ENCODE results near the gene MAPK13.

The MAPK13 gene

DNA sequence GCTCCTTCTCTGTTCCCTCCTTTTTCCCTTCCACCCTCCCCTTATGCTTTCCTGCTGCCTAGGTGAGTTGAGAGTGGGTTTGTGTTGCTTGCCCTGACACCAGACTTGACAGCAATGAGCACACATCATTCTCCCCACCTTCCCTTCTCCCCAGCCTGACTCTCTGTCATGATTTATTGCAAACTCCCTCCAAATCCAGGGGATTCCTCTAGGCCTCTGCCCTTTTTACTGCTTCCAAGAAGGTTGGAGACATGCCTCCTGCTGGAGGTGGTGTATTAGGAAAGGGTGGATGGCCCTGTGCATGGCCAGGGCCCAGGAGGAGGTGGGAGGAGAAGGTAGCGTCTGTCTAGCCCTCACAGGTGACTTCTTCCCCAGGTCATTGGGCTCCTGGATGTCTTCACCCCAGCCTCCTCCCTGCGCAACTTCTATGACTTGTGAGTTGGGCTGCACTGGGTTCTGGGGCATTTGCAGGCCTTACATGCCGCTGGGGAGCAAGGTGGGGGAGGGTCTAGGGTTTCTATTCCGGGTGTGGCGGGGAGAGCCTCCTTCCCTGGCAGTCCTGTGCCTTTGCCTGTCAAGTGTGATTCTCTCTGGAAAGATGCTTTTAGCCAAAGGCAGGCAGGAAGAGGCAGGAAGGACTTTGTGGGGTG is 2.1 kb downstream of the MAPK13 start:
- DNase-seq (ENCODE audit: low spot score), result no peak
- TF ChIP-seq, protein P1, sequence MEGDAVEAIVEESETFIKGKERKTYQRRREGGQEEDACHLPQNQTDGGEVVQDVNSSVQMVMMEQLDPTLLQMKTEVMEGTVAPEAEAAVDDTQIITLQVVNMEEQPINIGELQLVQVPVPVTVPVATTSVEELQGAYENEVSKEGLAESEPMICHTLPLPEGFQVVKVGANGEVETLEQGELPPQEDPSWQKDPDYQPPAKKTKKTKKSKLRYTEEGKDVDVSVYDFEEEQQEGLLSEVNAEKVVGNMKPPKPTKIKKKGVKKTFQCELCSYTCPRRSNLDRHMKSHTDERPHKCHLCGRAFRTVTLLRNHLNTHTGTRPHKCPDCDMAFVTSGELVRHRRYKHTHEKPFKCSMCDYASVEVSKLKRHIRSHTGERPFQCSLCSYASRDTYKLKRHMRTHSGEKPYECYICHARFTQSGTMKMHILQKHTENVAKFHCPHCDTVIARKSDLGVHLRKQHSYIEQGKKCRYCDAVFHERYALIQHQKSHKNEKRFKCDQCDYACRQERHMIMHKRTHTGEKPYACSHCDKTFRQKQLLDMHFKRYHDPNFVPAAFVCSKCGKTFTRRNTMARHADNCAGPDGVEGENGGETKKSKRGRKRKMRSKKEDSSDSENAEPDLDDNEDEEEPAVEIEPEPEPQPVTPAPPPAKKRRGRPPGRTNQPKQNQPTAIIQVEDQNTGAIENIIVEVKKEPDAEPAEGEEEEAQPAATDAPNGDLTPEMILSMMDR (IDR thresholded peaks at IDR 0.05; ENCODE audit: extremely low read depth, insufficient read depth, missing control alignments), result no peak
- in situ Hi-C loops (cut with MboI; ENCODE audit: low pct_unique_long_range_greater_than_20kb, low sequenced_read_pairs, unreplicated experiment), result no loop called here

DNA sequence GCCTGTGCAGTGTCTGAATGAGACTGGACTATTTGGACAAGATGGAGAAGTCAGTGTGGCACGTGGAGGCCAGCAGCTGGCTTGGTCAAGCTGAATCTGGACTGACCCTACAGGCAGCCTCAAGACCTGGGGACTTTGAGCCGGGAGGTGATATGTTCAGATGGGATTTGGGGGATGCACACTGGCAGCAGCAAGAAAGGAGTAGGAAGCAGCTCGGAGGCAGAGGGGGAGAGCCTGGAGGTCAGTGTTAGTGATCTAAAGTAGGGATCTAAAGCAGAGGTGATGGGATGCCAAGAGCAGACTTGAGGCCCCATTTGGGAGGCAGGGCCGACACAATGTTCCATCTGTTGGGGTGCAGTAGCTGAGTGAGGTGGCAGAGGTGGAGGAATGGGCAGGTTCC is 2.8 kb downstream of the MAPK13 start:
- in situ Hi-C loops (cut with MboI; ENCODE audit: low pct_unique_long_range_greater_than_20kb, low sequenced_read_pairs, unreplicated experiment), result no loop called here
- TF ChIP-seq, protein P1 (IDR thresholded peaks at IDR 0.05; ENCODE audit: extremely low read depth, insufficient read depth, missing control alignments), result no peak
- DNase-seq (ENCODE audit: low spot score), result no peak

DNA sequence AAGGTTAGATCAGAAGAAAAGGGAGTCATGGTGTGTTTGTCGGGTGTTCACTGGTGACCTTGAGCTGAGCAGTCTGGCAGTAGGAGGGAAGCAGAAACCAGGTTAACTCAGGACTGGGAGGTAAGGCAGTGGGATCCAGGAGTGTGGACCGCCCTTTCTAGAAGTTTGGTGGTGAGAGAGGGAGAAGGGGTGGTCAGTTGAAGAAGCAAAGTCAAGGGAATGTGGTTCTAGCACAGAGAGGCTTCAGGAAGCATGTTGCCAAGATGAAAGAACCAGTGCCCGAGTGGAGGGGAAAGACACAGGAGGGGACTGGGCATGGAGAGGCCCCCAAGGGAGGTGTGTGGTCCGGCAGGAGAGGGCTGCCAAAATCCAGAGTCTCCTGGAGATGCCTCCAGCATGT is 3.6 kb downstream of the MAPK13 start:
- in situ Hi-C loops (cut with MboI; ENCODE audit: low pct_unique_long_range_greater_than_20kb, low sequenced_read_pairs, unreplicated experiment), result no loop called here
- TF ChIP-seq, protein P1 (IDR thresholded peaks at IDR 0.05; ENCODE audit: extremely low read depth, insufficient read depth, missing control alignments), result no peak
- no peak for DNase-seq (ENCODE audit: low spot score)

DNA sequence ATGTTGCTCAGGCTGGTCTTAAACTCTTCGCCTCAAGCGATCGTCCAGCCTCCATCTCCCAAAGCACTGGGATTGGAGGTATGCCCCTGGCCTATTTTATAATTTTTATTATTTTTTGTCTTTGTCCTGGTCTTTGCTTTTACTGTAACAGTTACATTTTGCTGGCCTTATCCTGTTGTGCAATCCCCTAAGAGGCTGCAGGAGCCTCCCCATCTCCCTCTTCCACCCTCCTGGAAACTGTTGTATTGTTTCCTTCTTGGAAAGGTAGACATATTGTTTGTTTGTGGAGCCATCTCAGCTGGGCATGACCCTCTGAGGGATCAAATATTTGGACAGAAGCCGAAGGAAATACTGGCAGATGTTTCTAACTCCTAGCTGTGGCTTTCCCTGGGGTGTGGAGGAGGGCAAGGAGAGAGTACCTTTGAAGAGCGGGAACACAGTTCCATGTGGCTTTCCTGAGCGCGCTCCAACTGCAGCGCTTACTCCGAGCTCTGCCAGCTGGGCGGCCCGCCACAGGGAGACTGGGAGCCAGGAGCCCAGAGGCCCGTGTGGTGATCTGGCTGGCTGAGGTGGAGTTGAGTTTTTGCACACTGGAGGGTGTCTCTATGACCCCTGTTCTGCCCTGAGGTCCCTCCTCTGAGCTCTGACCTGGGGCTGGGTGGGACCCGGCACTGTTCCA is 4.9 kb downstream of the MAPK13 start:
- TF ChIP-seq, protein P1 (IDR thresholded peaks at IDR 0.05; ENCODE audit: extremely low read depth, insufficient read depth, missing control alignments), result no peak
- no peak for DNase-seq (ENCODE audit: low spot score)
- in situ Hi-C loops (cut with MboI; ENCODE audit: low pct_unique_long_range_greater_than_20kb, low sequenced_read_pairs, unreplicated experiment), result no loop called here

DNA sequence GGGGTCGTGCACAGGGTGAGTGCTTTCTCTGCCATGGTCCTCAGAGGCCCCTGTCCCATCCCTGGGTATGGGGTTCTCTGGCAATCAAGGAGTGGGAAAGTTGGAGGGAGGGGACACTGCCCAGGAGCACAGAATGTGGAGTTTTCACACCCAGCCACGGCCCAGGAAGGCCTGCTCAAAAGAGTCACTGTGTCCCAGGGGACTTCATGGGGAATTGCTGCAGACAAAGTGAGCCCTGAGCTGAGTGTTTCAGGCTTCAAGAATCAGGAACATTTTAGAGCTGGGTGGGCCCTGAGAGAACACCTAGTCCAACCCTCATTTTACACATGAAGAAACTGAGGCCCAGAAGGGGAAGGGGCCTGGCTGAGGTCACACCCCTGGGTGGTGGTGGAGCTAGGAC is 5.7 kb downstream of the MAPK13 start:
- TF ChIP-seq, protein P1 (IDR thresholded peaks at IDR 0.05; ENCODE audit: extremely low read depth, insufficient read depth, missing control alignments), result no peak
- DNase-seq (ENCODE audit: low spot score), result no peak
- in situ Hi-C loops (cut with MboI; ENCODE audit: low pct_unique_long_range_greater_than_20kb, low sequenced_read_pairs, unreplicated experiment), result no loop called here

DNA sequence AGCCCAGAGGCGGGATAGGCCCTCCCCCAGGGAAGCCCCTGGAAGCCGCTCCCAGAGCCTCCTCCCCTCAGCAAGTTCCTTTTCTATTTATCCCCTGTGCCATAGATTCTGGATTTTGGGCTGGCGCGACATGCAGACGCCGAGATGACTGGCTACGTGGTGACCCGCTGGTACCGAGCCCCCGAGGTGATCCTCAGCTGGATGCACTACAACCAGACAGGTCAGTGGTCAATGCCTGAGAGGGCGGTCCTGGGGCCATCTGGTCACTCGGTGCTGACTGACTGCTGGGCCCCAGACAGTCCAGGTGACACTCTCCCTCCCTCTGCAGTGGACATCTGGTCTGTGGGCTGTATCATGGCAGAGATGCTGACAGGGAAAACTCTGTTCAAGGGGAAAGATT is 6.2 kb downstream of the MAPK13 start:
- TF ChIP-seq, protein P1 (IDR thresholded peaks at IDR 0.05; ENCODE audit: extremely low read depth, insufficient read depth, missing control alignments), result no peak
- no peak for DNase-seq (ENCODE audit: low spot score)
- in situ Hi-C loops (cut with MboI; ENCODE audit: low pct_unique_long_range_greater_than_20kb, low sequenced_read_pairs, unreplicated experiment), result no loop called here

All from GM13977 (cell line).